Measurements from ENCODE around the gene SLC2A3.
"Not testable (repeated sequence)": the region's sequence is repeated elsewhere in the genome, so short reads cannot be mapped to it uniquely, and the experiment has no call there.

The SLC2A3 gene

GRCh38 chr12:7892186-7892980, 43.6 kb downstream of the SLC2A3 start:
- TF ChIP-seq, protein P1, sequence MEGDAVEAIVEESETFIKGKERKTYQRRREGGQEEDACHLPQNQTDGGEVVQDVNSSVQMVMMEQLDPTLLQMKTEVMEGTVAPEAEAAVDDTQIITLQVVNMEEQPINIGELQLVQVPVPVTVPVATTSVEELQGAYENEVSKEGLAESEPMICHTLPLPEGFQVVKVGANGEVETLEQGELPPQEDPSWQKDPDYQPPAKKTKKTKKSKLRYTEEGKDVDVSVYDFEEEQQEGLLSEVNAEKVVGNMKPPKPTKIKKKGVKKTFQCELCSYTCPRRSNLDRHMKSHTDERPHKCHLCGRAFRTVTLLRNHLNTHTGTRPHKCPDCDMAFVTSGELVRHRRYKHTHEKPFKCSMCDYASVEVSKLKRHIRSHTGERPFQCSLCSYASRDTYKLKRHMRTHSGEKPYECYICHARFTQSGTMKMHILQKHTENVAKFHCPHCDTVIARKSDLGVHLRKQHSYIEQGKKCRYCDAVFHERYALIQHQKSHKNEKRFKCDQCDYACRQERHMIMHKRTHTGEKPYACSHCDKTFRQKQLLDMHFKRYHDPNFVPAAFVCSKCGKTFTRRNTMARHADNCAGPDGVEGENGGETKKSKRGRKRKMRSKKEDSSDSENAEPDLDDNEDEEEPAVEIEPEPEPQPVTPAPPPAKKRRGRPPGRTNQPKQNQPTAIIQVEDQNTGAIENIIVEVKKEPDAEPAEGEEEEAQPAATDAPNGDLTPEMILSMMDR (IDR thresholded peaks at IDR 0.05; ENCODE audit: borderline replicate concordance, control extremely low read depth, extremely low read depth, insufficient read depth, missing control alignments) = no peak
- no peak for DNase-seq (ENCODE audit: low spot score)
- in situ Hi-C loops (cut with MboI; ENCODE audit: low sequenced_read_pairs, unreplicated experiment) = no loop called here

- DNase-seq (ENCODE audit: low spot score) = no peak
- TF ChIP-seq, protein P1 (IDR thresholded peaks at IDR 0.05; ENCODE audit: borderline replicate concordance, control extremely low read depth, extremely low read depth, insufficient read depth, missing control alignments) = no peak
Observed at GRCh38 chr12:7884689-7885088, 51.3 kb downstream of the SLC2A3 start.

GRCh38 chr12:7881736-7882120, 54.3 kb downstream of the SLC2A3 start:
- in situ Hi-C loops (cut with MboI; ENCODE audit: low sequenced_read_pairs, unreplicated experiment); DNase-seq (ENCODE audit: low spot score): not testable (repeated sequence)

More at GRCh38 chr12:7884689-7885088, 51.3 kb downstream of the SLC2A3 start:
- in situ Hi-C loops (cut with MboI; ENCODE audit: low sequenced_read_pairs, unreplicated experiment) = no loop called here

- DNase-seq (ENCODE audit: low spot score); in situ Hi-C loops (cut with MboI; ENCODE audit: low sequenced_read_pairs, unreplicated experiment): not testable (repeated sequence)
Observed at GRCh38 chr12:7880952-7881735, 54.8 kb downstream of the SLC2A3 start.

DNA sequence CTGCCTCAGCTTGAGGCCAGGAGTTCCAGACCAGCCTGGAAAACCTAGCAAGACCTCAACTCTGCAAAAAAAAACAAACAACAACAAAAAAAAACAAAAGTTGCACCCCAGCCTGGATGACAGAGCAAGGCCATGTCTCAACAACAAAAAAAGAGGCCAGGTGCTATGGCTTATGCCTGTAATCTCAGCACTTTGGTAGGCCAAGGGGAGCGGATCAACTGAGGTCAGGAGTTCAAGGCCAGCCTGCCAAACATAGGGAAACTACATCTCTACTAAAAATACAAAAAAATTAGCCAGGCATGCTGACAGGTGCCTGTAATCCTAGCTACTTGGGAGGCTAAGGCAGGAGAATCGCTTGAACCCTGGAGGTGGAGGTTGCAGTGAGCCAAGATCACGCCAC, 56.7 kb downstream of the SLC2A3 start:
- no peak for DNase-seq (ENCODE audit: low spot score)
- TF ChIP-seq, protein P1 (IDR thresholded peaks at IDR 0.05; ENCODE audit: borderline replicate concordance, control extremely low read depth, extremely low read depth, insufficient read depth, missing control alignments) = no peak
- in situ Hi-C loops (cut with MboI; ENCODE audit: low sequenced_read_pairs, unreplicated experiment) = no loop called here

DNA sequence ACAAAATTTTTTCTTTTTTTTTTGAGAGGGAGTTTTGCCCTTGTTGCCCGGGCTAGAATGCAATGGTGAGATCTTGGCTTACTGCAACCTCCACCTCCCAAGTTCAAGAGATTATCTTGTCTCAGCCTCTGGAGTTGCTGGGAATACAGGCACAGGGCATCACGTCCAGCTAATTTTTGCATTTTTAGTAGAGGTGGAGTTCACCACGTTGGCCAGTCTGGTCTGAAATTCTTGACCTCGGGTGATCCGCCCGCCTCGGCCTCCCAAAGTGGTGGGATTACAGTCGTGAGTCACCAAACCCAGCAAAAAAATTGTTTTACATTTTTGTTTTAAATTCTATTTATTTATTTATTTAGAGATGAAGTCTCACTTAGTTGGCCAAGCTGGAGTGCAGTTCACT, 58.6 kb downstream of the SLC2A3 start:
- in situ Hi-C loops (cut with MboI; ENCODE audit: low sequenced_read_pairs, unreplicated experiment) = no loop called here
- TF ChIP-seq, protein P1 (IDR thresholded peaks at IDR 0.05; ENCODE audit: borderline replicate concordance, control extremely low read depth, extremely low read depth, insufficient read depth, missing control alignments) = no peak
- no peak for DNase-seq (ENCODE audit: low spot score)

DNA sequence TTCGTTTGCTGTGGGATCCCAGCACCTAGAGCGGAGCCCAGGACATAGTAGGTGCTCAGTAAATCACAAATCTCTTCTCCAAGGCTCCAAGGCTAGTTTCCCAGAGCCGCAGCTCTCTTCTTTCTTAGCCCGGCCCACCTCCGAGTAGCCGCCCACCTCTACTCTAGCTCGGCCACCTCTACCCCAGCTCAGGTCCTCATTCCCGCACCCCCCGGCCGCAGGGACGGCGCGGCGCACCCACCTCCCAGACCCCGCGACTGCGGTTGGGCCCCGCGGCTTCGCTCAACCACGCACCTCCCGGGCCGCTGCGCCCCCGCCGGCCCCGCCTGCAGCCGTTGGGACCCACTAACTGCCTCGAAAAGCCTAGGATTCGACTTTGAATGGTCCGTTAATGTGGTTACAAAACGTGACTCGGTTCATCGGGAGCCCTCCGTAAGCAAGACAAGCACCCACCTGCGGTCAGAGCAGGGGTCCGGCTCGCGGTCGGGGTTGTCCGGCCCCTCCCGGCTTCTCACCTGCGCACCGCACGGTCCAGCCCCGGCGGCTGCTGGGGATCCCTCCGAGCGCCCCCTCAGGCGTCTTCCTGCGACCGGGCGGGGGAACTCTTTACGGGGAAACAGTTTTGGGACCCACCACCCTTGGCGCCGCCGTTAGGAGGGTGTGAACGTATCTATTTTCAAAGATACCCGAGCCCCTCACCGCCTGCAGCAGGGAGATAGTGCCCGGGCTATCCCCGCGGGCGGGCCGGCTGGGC, 63.2 kb downstream of the SLC2A3 start, which contains the start of gene SLC2A14:
Gene SLC2A14 (minus strand): TSS at position 350 of the 754 bp plus-strand sequence. CDS start 3,035 bp downstream, outside the sequence.
- in situ Hi-C loops (cut with MboI; ENCODE audit: low sequenced_read_pairs, unreplicated experiment) = no loop called here
- DNase-seq (ENCODE audit: low spot score) = no peak
- TF ChIP-seq, protein P1 (IDR thresholded peaks at IDR 0.05; ENCODE audit: borderline replicate concordance, control extremely low read depth, extremely low read depth, insufficient read depth, missing control alignments) = no peak

Measured in GM13976 (cell line).